ENCODE measurements around the gene PSTPIP2. TPM values are rescaled to one million over a fixed set of nuclear protein-coding genes. Genes with fewer than 3 reads are reported as not detected.

The PSTPIP2 gene
- total and polyA plus RNA-seq, 2 of the 4 experiments (the other 2 are of a cell fraction), result 10.4 to 12.4 TPM

- no peak overlapping the region for H3K18ac ChIP-seq (ENCODE audit: low read depth, low read length)
- no peaks in the 10 kb centered on the region for H3K9me1 ChIP-seq (ENCODE audit: insufficient read depth, low read length)
- no peak overlapping the region for H2AK9ac ChIP-seq (replicated peaks; ENCODE audit: low read depth, low read length, poor library complexity)
- no peak overlapping the region for H4K5ac ChIP-seq (ENCODE audit: low read depth, low read length)
- dilution Hi-C loops (cut with HindIII; ENCODE audit: low sequenced_read_pairs, unreplicated experiment), result no loop called here
- peak overlapping the region; percentile 52; the same call in 1 of the 2 replicates for H3K23ac ChIP-seq (ENCODE audit: low read depth, low read length)
- no TSS peak for BruUV-seq (replicated peaks)
- no peak overlapping the region for H2BK20ac ChIP-seq (ENCODE audit: low read depth, low read length)
- H3K4me3 ChIP-seq (ENCODE audit: insufficient read depth, low read depth, low read length), result no peak overlapping the region
- peaks cover 4% of the 10 kb centered on the region for H3K4me1 ChIP-seq (ENCODE audit: control insufficient read depth, insufficient read depth, low read length)
- no peak overlapping the region for H4K91ac ChIP-seq (ENCODE audit: insufficient read depth, low read depth, low read length)
- 0 out of 2 replicates have a peak overlapping the region, but pooled peaks have one; percentile 45 for H3K14ac ChIP-seq (replicated peaks; ENCODE audit: low read depth, low read length)
- ATAC-seq (ENCODE audit: low read depth) (peak; percentile 44), DNase-seq (peak; percentile 17)
- WGBS, 2 experiments (ENCODE audit: extremely low coverage in 2 of 2, insufficient read length in 1 of 2), result no CpG with 5 or more reads among the region's 3 CpGs
- no peak overlapping the region for H4K8ac ChIP-seq (ENCODE audit: low read depth in 2 of 2, low read length in 2 of 2)
- H3K4me2 ChIP-seq (ENCODE audit: low read depth, low read length), result no peak overlapping the region
- no peak overlapping the region for H3K56ac ChIP-seq (ENCODE audit: extremely low read depth, insufficient read depth, low read length)
- no peaks in the 10 kb centered on the region for H3K9me3 ChIP-seq (ENCODE audit: control insufficient read depth, insufficient read depth, low read length)
- ChIA-PET CTCF (no interaction called here), POLR2A (ENCODE audit: unreplicated experiment) (no interaction called here)
- H3K27ac ChIP-seq (ENCODE audit: insufficient read depth, low read length), result no peak overlapping the region
- H3K79me1 ChIP-seq (ENCODE audit: low read depth in 1 of 2, low read length in 2 of 2), result no peaks in the 10 kb centered on the region; a peak in 1 of 4 replicates
- TF ChIP-seq MXI1 (IDR thresholded peaks at IDR 0.05; ENCODE audit: borderline replicate concordance, low read depth, low read length) (no peak), SMC3 (IDR thresholded peaks at IDR 0.05; ENCODE audit: low read depth, low read length) (no peak), CEBPB (IDR thresholded peaks at IDR 0.05; ENCODE audit: low read depth, low read length) (no peak), RFX5 (IDR thresholded peaks at IDR 0.05; ENCODE audit: low read depth, low read length) (no peak), RCOR1 (IDR thresholded peaks at IDR 0.05; ENCODE audit: insufficient replicate concordance, low read length) (no peak), NFE2L2 (IDR thresholded peaks at IDR 0.05; ENCODE audit: low read depth, low read length) (no peak), RAD21 (IDR thresholded peaks at IDR 0.05; ENCODE audit: low read length) (no peak), CHD1 (IDR thresholded peaks at IDR 0.05; ENCODE audit: low read depth, low read length) (no peak), ELK1 (IDR thresholded peaks at IDR 0.05; ENCODE audit: borderline replicate concordance, low read depth, low read length) (no peak), POLR2A (IDR thresholded peaks at IDR 0.05; ENCODE audit: low read depth, low read length) (no peak), MAFK (IDR thresholded peaks at IDR 0.05; ENCODE audit: low read depth, low read length) (no peak)
- H2AFZ ChIP-seq (replicated peaks; ENCODE audit: low read length, poor library complexity), result no peak overlapping the region
- H3K4ac ChIP-seq (ENCODE audit: low read depth, low read length), result no peak overlapping the region
- peaks cover 6% of the 10 kb centered on the region for H3K36me3 ChIP-seq (ENCODE audit: control insufficient read depth, insufficient read depth, low read length)
- no peaks in the 10 kb centered on the region for H3K27me3 ChIP-seq (ENCODE audit: control insufficient read depth, insufficient read depth, low read length)
- in situ Hi-C loops (cut with MboI; ENCODE audit: low sequenced_read_pairs), result no loop called here
- no peak overlapping the region for H2BK5ac ChIP-seq (ENCODE audit: low read depth, low read length, poor library complexity, severe bottlenecking)
- no peaks in the 10 kb centered on the region for H4K20me1 ChIP-seq (ENCODE audit: insufficient read depth, low read length)
- intact Hi-C loops (cut with micrococcal nuclease), result no loop called here
- no peak overlapping the region for H2BK15ac ChIP-seq (ENCODE audit: low read depth, low read length)
- no peak overlapping the region for H3K9ac ChIP-seq (ENCODE audit: low read depth, low read length)
- no peak overlapping the region for H2BK120ac ChIP-seq (ENCODE audit: low read depth, low read length)
- H2AK5ac ChIP-seq (ENCODE audit: low read depth, low read length), result no peak overlapping the region
These were observed 52.1 kb downstream of the PSTPIP2 start for GRCh38 chr18:46019936-46020335.

Data from IMR-90 (cell line).